ENCODE data around the gene SERPINH1. TPM values are rescaled to one million over a fixed set of nuclear protein-coding genes. Genes with fewer than 3 reads are reported as not detected.

The SERPINH1 gene
- total RNA-seq, 1 experiment from 2014 or later = 117 TPM

GRCh38 chr11:75603791-75604736, 42.0 kb downstream of the SERPINH1 start:
- H3K4me3 ChIP-seq (ENCODE audit: low read length) = peak overlapping the region; percentile 67
- H3K27me3 ChIP-seq (ENCODE audit: low read length) = no peaks in the 10 kb centered on the region
- H3K9me3 ChIP-seq (ENCODE audit: low read length) = no peaks in the 10 kb centered on the region
- ATAC-seq (peak; percentile 86), DNase-seq (peak; percentile 98)
- POLR2A ChIA-PET (ENCODE audit: unreplicated experiment) = interaction anchor here (0.7 kb wide), 1 partner anchor 269 kb away, joined by 4 read pairs; no protein-coding TSS in a partner anchor
- intact Hi-C loops (cut with micrococcal nuclease) = loop anchor here (1.0 to 5.0 kb wide), 2 partner anchors 49 to 103 kb away; no protein-coding TSS in a partner anchor
- no peak for TF ChIP-seq EZH2phosphoT487 (IDR thresholded peaks at IDR 0.05; ENCODE audit: borderline replicate concordance, low read length)
- TF ChIP-seq, protein P1, sequence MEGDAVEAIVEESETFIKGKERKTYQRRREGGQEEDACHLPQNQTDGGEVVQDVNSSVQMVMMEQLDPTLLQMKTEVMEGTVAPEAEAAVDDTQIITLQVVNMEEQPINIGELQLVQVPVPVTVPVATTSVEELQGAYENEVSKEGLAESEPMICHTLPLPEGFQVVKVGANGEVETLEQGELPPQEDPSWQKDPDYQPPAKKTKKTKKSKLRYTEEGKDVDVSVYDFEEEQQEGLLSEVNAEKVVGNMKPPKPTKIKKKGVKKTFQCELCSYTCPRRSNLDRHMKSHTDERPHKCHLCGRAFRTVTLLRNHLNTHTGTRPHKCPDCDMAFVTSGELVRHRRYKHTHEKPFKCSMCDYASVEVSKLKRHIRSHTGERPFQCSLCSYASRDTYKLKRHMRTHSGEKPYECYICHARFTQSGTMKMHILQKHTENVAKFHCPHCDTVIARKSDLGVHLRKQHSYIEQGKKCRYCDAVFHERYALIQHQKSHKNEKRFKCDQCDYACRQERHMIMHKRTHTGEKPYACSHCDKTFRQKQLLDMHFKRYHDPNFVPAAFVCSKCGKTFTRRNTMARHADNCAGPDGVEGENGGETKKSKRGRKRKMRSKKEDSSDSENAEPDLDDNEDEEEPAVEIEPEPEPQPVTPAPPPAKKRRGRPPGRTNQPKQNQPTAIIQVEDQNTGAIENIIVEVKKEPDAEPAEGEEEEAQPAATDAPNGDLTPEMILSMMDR (conservative IDR thresholded peaks at IDR 0.05; ENCODE audit: low read depth, low read length) = no peak
- peak overlapping the region; percentile 79 for H3K9ac ChIP-seq (ENCODE audit: low read length)
- H3F3A ChIP-seq (ENCODE audit: low read length, unreplicated experiment) = peaks cover 4% of the 10 kb centered on the region
- peak overlapping the region; percentile 75 for H2AFZ ChIP-seq (ENCODE audit: low read length)
- H3K4me1 ChIP-seq (ENCODE audit: insufficient read depth, low read length) = peaks cover 32% of the 10 kb centered on the region
- H3K9me2 ChIP-seq (replicated peaks; ENCODE audit: low read length) = no peaks in the 10 kb centered on the region
- TSS peak; percentile 86 for BruUV-seq (replicated peaks)
- peak overlapping the region; percentile 95 for H3K27ac ChIP-seq (ENCODE audit: low read length)
- peak overlapping the region; percentile 93 for H3K4me2 ChIP-seq (ENCODE audit: low read length)
- H3K36me3 ChIP-seq (ENCODE audit: low read depth, low read length) = no peaks in the 10 kb centered on the region
- H3K79me2 ChIP-seq (ENCODE audit: low read length) = no peaks in the 10 kb centered on the region
- H4K20me1 ChIP-seq (ENCODE audit: low read length) = no peaks in the 10 kb centered on the region
- CTCF ChIA-PET = interaction anchor here (0.5 to 0.9 kb wide), 2 partner anchors 62 to 102 kb away, joined by 4 to 6 read pairs; no protein-coding TSS in a partner anchor

- POLR2A ChIA-PET (ENCODE audit: unreplicated experiment) = no interaction called here
- H3K9me2 ChIP-seq (replicated peaks; ENCODE audit: low read length) = no peaks in the 10 kb centered on the region
- ATAC-seq (no peak), DNase-seq (no peak)
- BruUV-seq (replicated peaks) = no TSS peak
- no peak overlapping the region for H3K27ac ChIP-seq (ENCODE audit: low read length)
- H4K20me1 ChIP-seq (ENCODE audit: low read length) = no peaks in the 10 kb centered on the region
- H3F3A ChIP-seq (ENCODE audit: low read length, unreplicated experiment) = peaks cover 4% of the 10 kb centered on the region
- no peaks in the 10 kb centered on the region for H3K79me2 ChIP-seq (ENCODE audit: low read length)
- TF ChIP-seq, protein P1 (conservative IDR thresholded peaks at IDR 0.05; ENCODE audit: low read depth, low read length) = no peak
- TF ChIP-seq EZH2 (IDR thresholded peaks at IDR 0.05; ENCODE audit: low read length, unreplicated experiment) (no peak), EZH2phosphoT487 (IDR thresholded peaks at IDR 0.05; ENCODE audit: borderline replicate concordance, low read length) (no peak)
- CTCF ChIA-PET = no interaction called here
- no peak overlapping the region for H3K9ac ChIP-seq (ENCODE audit: low read length)
- H3K27me3 ChIP-seq (ENCODE audit: low read length) = no peaks in the 10 kb centered on the region
- intact Hi-C loops (cut with micrococcal nuclease) = no loop called here
- H2AFZ ChIP-seq (ENCODE audit: low read length) = no peak overlapping the region
- no peak overlapping the region for H3K4me3 ChIP-seq (ENCODE audit: low read length)
- no peaks in the 10 kb centered on the region for H3K36me3 ChIP-seq (ENCODE audit: low read depth, low read length)
- H3K4me2 ChIP-seq (ENCODE audit: low read length) = no peak overlapping the region
- H3K9me3 ChIP-seq (ENCODE audit: low read length) = no peaks in the 10 kb centered on the region
- peaks cover 32% of the 10 kb centered on the region for H3K4me1 ChIP-seq (ENCODE audit: insufficient read depth, low read length)
These were observed 44.0 kb downstream of the SERPINH1 start for GRCh38 chr11:75606099-75606498.

DNA sequence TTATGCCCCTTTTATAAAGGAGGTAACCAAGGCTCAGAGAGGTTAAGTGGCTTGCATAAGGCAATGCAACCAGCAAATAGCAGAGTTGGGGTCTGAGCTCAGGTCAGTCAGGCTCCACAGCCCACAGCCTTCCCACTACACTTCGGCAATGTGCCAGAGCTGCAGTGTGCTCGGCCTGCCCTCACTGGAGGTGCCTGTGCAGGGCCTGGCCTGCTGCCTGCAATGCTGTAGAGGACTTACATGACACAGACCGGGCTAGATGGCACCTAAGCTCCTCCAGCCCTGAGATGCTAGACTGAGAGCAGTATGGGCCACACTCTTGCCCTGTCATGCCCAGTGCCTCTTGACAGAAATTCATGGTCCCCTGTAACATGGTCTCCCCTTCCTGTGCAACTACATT, 49.8 kb downstream of the SERPINH1 start:
- ChIA-PET CTCF (no interaction called here), POLR2A (ENCODE audit: unreplicated experiment) (no interaction called here)
- Histone ChIP-seq H3K79me2 (ENCODE audit: low read length) (no peaks in the 10 kb centered on the region), H3K9me2 (replicated peaks; ENCODE audit: low read length) (no peaks in the 10 kb centered on the region; the same call in 1 of the 2 replicates), H3K27ac (ENCODE audit: low read length) (no peak overlapping the region), H3K9me3 (ENCODE audit: low read length) (no peaks in the 10 kb centered on the region), H4K20me1 (ENCODE audit: low read length) (no peaks in the 10 kb centered on the region), H3K4me1 (ENCODE audit: insufficient read depth, low read length) (peaks cover 3% of the 10 kb centered on the region; the same call in 1 of the 2 replicates), H3K9ac (ENCODE audit: low read length) (no peak overlapping the region), H3K4me3 (ENCODE audit: low read length) (no peak overlapping the region), H3K27me3 (ENCODE audit: low read length) (no peaks in the 10 kb centered on the region), H2AFZ (ENCODE audit: low read length) (no peak overlapping the region), H3K36me3 (ENCODE audit: low read depth, low read length) (no peaks in the 10 kb centered on the region), H3K4me2 (ENCODE audit: low read length) (no peak overlapping the region), H3F3A (ENCODE audit: low read length, unreplicated experiment) (no peaks in the 10 kb centered on the region)
- no TSS peak for BruUV-seq (replicated peaks)
- TF ChIP-seq, protein P1 (conservative IDR thresholded peaks at IDR 0.05; ENCODE audit: low read depth, low read length) = no peak
- TF ChIP-seq EZH2 (IDR thresholded peaks at IDR 0.05; ENCODE audit: low read length, unreplicated experiment) = no peak
- no peak for TF ChIP-seq EZH2phosphoT487 (IDR thresholded peaks at IDR 0.05; ENCODE audit: borderline replicate concordance, low read length)
- no peak for DNase-seq
- intact Hi-C loops (cut with micrococcal nuclease) = no loop called here
- no peak for ATAC-seq
